LNCaP clone FGC (cell line): ENCODE measurements around the gene PTX4.
A peak's percentile ranks its signal among the peaks of the same experiment; 100 is the strongest.

Source experiments
- DNase-seq: peaks from one replicate; pipeline ENCODE4 v3.0.0-alpha.2; 2011; ENCODE audit warnings: low read depth
- H3K4me3 ChIP-seq: 2 replicates; pipeline ENCODE4 v1.5.1; 2011; ENCODE audit warnings: mild to moderate bottlenecking, low read depth, low read length, control low read depth
- CTCF ChIP-seq: IDR thresholded peaks from 2 replicates; pipeline ENCODE4 v1.5.1; 2012; ENCODE audit warnings: mild to moderate bottlenecking; ENCODE audit not compliant: control insufficient read depth, insufficient read depth; ENCODE audit errors: extremely low read depth

Gene PTX4

GRCh38 chr16:1475552-1476114 is 13.1 kb downstream of the PTX4 start:
- no peak for DNase-seq
- no peak for TF ChIP-seq CTCF
- peak overlapping the region; percentile 89 for H3K4me3 ChIP-seq

- no peak for TF ChIP-seq CTCF
- peak; percentile 50 for DNase-seq
- peak within 1 kb of the TSS; percentile 89 for H3K4me3 ChIP-seq
Measured at GRCh38 chr16:1474796-1475551, 13.8 kb downstream of the PTX4 start, which contains the start of gene CLCN7. Gene CLCN7 (minus strand): TSS chr16:1475028. CDS start chr16:1474974, 54 bp downstream.

- no peak for DNase-seq
Measured at GRCh38 chr16:1474082-1474795, 14.5 kb downstream of the PTX4 start.

GRCh38 chr16:1472974-1473373 is 15.8 kb downstream of the PTX4 start:
- no peak for TF ChIP-seq CTCF
- H3K4me3 ChIP-seq: no peak overlapping the region
- no peak for DNase-seq

More at GRCh38 chr16:1474082-1474795, 14.5 kb downstream of the PTX4 start:
- TF ChIP-seq CTCF: no peak
- peak overlapping the region; percentile 89 for H3K4me3 ChIP-seq

GRCh38 chr16:1471569-1472194 is 17.1 kb downstream of the PTX4 start:
- no peak overlapping the region for H3K4me3 ChIP-seq
- TF ChIP-seq CTCF: no peak
- no peak for DNase-seq

GRCh38 chr16:1470481-1471251 is 18.1 kb downstream of the PTX4 start:
- TF ChIP-seq CTCF: no peak
- DNase-seq: no peak
- H3K4me3 ChIP-seq: no peak overlapping the region
